HG03571 (cell line): Measurements from ENCODE around the gene E4F1.
"Not testable (repeated sequence)": the region's sequence is repeated elsewhere in the genome, so short reads cannot be mapped to it uniquely, and the experiment has no call there.

Source experiments
- ATAC-seq: cut with Tn5 transposase; IDR thresholded peaks from one replicate; pipeline ENCODE4 v1.9.1; 2021; ENCODE audit not compliant: unreplicated experiment

E4F1 gene

GRCh38 chr16:2243031-2243528, 19.7 kb downstream of the E4F1 start:
- no peak for ATAC-seq

DNA sequence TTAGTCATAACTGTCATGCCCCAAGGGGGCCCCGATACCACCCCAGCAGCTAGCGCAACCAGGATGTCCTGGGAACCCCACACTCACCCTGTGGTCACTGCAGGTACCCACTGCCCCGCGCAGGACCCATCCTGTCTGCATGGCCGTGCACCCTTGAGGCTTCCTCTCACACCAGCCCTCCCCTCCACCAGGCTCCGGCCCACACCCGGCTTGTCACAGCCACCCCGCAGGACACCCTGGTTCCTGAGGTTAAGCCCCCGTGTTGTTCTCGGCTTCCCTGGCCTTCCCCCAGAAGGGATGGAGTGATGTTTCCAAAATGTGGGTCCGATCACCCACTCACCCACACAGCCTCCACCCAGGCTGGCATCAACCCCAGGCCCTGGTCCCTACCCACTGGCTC, 20.4 kb downstream of the E4F1 start:
- no peak for ATAC-seq

DNA sequence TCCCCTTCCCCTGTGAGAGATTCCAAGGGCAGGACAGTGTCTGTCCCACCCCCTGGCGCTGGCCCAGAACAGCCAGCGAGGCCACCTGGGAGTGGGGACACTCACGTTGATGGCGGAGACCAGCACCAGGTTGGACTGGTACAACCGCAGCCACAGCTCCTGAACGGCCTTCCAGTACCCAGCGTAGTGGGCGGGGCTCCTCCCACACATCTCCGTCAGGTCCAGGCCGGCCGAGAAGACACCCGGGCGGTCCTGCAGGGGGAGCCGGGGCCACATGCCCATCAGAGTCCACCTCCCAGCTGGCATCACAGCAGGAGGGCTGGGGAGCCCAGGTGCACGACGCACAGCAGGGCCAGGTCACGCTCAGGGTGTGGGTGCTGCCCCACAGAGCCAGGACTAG, 20.9 kb downstream of the E4F1 start:
- no peak for ATAC-seq

GRCh38 chr16:2244926-2245795, 21.8 kb downstream of the E4F1 start:
- no peak for ATAC-seq

- no peak for ATAC-seq
These were observed 23.0 kb downstream of the E4F1 start for GRCh38 chr16:2246301-2246885.

DNA sequence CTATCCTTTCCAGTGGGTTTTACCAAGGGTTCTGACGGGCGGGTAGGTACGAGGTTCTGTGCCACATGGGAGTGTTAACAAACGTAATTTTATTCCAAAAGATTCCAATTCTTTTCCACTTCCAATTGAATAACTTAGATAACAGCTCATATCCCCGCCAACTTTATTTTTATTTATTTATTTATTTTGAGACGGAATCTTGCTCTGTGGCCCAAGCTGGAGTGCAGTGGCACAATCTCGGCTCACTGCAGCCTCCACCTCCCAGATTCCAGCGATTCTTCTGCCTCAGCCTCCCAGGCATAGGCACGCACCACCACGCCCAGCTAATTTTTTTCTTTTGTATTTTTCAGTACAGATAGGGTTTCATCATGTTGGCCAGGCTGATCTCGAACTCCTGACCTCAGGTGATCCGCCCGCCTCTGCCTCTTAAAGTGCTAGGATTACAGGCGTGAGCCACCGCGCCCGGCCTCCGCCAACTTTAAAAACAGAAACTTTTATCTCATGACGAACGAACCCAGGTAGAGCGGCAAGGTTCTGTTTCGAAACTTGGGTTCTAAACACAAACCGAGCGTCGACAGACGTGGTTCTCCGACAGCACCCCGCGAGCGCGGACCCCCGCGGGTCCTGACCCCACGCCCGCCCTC, 27.4 kb downstream of the E4F1 start:
- no peak for ATAC-seq

DNA sequence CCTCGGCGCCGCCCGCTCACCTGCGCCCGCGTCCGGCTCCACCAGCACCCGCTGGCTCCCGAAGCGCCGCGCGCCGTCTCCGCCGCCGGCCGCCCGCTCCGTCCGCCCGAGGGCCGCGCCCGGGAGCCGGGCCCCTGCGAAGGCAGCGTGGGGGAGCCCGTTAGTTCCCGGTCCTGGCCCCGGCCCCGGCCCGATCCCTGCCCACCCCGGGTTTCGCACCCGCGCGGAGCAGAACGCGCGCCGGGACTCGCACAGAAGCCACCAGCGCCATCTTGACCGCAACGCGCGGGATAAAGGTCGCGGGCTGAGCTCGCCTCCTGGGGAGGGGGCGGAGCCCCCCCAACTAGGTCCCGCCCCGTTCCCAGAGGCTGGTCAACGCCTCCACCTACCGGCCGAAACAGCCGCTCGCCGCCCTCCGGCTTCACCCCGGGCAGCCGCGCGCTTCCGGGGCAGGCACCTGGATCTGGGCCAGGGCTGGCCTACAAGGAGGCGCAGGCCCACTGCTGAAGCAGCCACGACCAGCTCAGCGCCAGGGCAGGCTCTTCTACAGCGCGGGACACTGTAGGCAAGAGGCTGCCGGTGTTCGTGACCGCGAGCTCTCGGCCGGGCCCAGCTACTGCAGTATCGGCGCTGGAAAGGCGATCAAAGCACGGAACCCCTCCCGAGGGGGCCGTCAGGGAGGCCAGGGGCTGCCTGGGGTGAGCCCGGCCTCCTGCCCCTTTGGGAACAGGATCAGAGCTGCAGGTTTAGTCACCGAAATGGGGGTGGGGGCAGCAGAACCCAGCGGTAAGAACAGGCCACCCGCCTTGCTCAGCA, 28.1 kb downstream of the E4F1 start, which contains the start of gene ECI1:
TSS of gene ECI1 (minus strand) at position 292 of the 816 bp plus-strand sequence. CDS start at position 271, 21 bp downstream.
- peak; percentile 83 for ATAC-seq

GRCh38 chr16:2252806-2253148, 29.4 kb downstream of the E4F1 start:
- no peak for ATAC-seq

DNA sequence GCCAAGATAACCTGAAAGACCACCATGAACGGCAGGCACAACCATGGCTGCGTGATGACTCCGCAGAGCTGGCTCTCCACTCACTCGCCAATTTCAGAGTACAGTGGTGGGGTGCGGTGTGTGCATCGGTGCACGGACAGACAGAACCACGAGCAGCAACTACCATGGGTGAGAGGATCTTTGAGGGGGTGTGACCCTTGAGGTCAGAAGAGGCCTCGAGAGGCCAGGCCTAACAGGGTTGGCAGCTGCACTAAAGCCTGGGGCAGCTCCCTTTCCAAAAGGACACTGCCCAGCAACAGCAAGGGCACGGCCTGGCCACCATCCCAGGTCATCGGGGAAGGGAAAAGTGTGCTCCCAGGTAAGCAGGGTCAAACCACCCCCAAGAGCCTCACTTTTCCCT, 29.9 kb downstream of the E4F1 start:
- ATAC-seq, result no peak

DNA sequence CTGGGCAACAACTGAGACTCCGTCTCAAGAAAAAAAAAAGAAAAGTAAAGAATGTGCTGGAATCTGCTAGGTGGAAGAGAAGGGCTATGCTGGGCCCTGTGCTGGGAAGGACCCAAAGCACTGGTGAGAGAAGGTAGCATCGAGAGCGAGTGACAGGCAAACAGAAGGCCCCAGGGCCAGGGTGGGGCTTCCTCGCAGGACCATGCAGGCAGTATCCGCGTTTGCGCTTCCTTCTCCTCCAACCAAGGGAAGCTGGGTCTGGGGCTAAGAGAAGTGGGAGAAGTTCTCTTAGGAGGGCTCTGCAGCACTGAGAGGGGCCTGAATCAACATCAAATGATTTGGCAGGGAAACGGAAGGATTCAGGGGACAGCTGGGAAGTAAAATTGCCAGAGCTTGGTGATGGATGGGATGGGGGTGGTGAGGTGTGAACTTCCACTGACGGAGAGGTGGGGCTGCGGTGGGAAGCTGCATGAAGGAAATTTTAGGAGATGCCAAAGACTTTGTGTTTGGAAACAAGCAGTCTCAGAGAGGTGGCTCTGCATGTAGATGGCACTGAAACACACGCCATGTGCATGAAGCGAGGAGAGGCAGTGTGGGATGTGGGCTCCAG, 33.2 kb downstream of the E4F1 start:
- no peak for ATAC-seq

DNA sequence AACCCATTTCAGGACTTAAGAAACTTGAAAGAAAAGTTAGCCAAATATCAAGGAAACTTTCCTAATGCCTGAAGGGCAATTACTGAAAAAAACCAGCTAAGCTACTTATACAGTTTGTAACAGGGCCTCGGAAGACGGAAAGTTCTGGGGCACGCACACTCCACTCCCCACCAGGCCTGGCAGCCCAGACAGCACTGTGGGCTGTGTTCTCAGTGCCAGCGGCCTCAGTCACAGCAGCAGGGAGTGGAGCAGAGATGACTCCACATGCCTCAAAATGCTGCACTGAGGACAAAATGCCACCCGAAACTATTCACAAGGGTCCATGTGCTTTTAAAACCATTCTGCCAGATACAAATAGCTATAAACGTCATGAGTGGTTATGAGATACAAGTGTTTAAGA, 34.3 kb downstream of the E4F1 start:
- no peak for ATAC-seq

DNA sequence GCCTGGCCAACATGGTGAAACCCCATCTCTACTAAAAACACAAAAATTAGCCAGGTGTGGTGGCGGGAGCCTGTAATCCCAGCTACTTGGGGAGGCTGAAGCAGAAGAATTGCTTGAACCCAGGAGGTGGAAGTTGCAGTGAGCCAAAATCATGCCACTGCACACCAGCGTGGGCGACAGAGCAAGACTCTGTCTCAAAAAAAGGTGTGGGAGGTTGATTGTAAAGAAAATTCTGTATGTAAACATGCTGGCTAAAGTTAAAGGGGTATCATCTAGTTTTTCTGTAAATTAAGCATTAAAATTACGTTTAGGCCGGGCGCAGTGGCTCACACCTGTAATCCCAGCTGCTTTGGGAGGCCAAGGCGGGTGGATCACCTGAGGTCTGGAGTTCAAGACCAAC, 35.1 kb downstream of the E4F1 start:
- ATAC-seq, result not testable (repeated sequence)

DNA sequence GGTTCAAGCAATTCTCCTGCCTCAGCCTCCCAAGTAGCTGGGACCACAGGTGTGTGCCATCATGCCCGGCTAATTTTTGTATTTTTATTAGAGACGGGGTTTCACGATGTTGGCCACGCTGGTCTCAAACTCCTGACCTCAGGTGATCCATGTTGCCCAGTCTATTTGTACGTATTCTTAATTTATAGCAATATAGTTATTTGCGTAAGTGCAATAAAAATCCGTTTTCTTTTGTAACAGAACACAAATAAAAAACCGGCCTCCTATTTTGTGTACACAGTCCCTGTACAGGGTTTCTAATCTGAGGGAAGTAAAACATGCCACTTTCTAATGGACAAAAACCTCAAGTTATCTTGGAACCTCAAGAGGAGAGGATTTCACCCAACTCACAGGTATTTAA, 36.9 kb downstream of the E4F1 start:
- no peak for ATAC-seq

DNA sequence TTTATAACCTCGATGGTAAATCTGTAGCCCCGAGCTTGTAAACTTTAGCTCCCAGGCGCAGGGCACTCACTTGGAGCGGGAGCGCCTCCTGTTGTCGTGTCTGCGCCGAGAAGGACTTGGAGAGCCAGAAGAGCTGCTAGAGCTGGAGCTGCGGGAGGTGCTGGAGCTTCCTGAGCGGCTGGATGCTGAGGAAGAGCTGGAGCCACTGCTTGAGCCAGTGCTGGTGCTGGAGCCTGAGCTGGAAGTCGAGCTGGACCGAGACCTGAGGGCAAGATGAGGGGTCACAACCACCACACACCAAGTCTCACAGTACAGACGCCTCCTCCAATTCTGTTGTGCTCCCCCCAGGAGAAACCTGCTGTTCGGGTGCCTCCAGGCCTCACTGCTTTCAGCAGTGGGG, 39.6 kb downstream of the E4F1 start:
- ATAC-seq, result not testable (repeated sequence)

GRCh38 chr16:2266887-2267286, 43.5 kb downstream of the E4F1 start:
- not testable (repeated sequence) for ATAC-seq

DNA sequence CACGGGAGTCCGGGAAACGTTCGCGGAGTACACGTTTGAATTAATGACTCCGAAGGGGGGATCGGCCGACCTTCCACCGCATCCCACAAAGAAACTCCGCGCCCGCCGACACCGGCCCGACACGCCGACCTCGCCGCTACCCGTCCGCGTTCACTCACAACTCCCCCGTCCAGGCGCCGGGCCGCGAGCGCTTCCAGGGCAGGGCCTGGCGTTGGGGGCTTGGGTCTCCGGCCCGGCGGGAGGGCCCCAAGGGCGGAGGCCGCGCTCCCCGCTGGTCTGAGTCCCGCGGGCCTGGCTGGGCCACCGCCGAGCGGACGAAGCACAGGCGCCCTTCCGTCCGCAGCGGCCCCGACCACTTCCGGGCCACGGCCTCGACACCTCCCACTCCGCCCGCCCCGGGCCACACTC, 44.1 kb downstream of the E4F1 start:
- peak; percentile 50 for ATAC-seq

- peak; percentile 68 for ATAC-seq
These were observed 44.7 kb downstream of the E4F1 start, which contains the start of gene RNPS1 for GRCh38 chr16:2267913-2268666. Gene RNPS1 (minus strand): TSS chr16:2268126. CDS start chr16:2264643, 3,483 bp downstream.

DNA sequence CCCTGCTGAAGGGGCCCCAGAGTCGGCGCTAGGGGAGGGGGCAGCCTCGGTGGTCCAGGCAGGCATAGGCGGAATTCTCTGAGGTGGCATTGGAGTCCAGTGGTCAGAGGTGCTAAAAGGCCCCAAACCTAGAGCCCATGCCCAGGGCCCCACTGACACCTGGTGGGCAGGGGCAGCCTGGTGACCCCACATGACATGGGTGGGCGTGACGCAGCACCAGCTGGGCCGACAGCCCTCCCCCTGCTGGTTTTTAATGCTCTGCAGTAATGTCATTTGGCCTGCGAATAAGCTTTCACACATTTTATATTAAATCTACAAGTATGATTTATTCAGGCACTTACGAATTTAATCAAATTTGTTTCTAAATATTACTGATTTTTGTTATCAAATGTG, 46.7 kb downstream of the E4F1 start:
- no peak for ATAC-seq

DNA sequence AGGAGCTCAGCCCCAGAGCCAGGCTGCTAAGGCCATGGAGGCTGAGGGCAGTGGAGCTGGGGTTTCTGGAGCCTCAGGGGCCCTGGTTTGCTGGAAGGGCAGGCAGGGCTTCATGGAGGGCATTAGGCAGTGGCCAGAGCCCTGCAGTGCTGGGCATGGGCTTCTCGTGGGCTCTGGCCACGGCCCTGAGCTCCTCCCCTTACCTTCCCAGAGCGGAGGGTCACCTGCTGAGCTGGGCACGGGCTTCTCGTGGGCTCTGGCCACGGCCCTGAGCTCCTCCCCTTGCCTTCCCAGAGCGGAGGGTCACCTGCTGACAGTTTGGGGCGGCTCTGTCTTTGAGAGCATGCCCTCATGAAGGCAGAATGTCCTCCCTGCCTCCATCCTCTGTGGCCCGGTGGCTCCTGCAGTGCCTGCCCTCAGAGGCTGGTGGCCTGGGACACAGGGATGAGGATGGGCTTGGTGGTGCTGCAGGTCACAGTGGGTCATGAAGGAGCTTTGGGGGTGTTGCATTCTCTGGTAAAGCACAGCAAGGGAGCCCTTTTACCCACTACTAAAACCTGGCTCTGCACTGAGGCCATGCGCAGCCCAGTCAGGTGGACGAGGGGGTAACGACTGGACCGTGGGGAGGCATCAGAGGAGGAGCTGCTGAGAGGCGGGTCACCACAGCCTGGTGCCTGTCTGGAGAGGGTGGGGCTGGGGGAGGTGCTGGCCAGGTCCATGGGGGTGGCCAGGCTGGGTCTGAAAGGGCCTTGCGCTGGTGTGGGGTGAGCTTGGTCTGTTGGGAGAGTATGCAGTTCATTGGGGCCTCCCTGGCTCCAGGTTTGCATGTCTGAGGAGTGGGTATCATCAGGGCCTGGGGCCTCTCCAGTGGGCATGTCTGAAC, 47.4 kb downstream of the E4F1 start:
- no peak for ATAC-seq
